GM13977 (cell line): ENCODE data around the gene ERGIC1.

Source experiments
- DNase-seq: peaks from one replicate; pipeline ENCODE4 v3.0.0; 2012; ENCODE audit warnings: low spot score
- in situ Hi-C: fragments of 300-500 bp; cut with MboI; formaldehyde crosslinking; loops from one replicate; pipeline ENCODE4 v1.12.0; 2022; ENCODE audit warnings: low sequenced_read_pairs, low pct_unique_long_range_greater_than_20kb, mixed read lengths, inconsistent platforms; ENCODE audit not compliant: unreplicated experiment
- TF ChIP-seq, protein P1 (sequence below): IDR thresholded peaks from 2 replicates; pipeline ENCODE4 v1.5.1; 2012; ENCODE audit warnings: mild to moderate bottlenecking, control low read depth; ENCODE audit not compliant: insufficient read depth; ENCODE audit errors: extremely low read depth, missing control alignments

ERGIC1 gene

DNA sequence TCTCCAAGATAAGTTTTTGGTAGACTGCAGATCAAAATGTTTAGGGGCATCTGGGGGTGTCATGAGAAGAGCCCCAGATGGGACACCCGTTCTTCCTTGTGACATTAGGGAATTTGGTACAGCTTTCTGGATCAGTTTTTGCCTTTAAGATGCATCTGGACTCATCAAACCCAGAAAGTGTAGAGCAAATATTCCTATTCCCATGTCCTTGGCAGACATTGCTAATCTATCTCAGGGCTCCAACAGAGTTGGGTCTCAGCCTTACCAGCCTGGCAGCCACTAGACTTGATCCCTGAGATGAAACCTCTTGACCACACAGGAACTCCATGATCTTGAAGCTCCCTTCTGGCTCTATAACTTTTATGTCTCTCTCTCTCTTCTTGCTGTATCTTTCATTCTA lies 35.6 kb downstream of the ERGIC1 start:
- TF ChIP-seq, protein P1, sequence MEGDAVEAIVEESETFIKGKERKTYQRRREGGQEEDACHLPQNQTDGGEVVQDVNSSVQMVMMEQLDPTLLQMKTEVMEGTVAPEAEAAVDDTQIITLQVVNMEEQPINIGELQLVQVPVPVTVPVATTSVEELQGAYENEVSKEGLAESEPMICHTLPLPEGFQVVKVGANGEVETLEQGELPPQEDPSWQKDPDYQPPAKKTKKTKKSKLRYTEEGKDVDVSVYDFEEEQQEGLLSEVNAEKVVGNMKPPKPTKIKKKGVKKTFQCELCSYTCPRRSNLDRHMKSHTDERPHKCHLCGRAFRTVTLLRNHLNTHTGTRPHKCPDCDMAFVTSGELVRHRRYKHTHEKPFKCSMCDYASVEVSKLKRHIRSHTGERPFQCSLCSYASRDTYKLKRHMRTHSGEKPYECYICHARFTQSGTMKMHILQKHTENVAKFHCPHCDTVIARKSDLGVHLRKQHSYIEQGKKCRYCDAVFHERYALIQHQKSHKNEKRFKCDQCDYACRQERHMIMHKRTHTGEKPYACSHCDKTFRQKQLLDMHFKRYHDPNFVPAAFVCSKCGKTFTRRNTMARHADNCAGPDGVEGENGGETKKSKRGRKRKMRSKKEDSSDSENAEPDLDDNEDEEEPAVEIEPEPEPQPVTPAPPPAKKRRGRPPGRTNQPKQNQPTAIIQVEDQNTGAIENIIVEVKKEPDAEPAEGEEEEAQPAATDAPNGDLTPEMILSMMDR = no peak
- in situ Hi-C loops = no loop called here
- DNase-seq = no peak

DNA sequence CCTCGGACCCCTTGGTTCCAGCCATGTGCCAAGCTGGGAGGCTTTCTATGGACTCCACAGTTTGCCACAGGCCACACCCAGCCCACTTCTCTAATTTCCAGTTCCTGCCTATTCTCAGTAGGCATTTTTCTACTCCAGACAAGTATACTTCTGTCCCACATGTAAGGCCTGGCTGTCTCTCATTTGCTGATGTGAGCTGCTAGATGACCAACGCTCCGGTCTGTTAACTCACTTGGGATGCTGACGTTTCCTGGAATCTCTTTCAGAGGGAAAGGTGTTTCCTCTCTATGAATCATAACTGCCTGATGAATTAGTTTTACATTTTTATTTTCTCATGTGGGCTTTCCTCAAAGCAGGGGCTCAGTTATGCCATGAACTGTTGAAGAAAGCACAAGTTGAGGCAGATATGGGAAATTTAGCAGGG lies 36.3 kb downstream of the ERGIC1 start:
- in situ Hi-C loops = no loop called here
- DNase-seq = no peak
- TF ChIP-seq, protein P1 = no peak

DNA sequence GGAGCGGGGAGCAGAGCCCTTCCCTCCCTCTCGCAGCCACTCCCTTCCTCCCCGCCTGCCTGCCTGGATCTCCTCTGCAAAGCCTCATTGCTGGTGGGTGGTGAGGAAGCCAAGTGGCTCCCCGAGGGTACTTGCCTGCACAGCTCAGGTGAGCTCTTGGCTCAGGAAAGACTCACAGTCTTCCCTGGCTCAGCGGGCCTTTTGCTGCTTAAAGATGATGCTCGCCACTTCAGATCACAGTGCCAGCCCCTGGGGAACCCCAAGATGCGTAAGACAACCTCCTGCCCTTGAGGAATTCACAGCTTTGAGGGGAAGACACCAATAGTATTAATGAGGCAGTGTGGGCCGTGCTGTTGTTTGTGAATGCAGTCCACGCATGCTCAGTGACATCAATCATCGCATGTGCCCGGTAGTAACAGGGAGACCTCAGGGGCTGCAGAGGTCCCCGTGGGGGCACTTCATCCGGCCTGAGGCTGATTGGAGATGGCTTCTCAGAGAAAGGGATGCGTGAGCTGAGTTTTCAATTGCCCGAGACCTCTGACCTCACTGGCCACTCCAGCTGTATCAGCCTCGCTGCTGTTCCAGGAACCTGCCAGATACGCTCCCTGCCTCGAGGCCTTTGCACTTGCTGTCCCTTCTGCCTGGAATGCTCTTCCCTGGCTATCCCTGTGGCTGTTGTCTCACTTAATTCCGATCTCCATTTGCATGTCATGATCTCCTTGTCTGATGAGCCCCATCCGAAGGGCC lies 36.8 kb downstream of the ERGIC1 start:
- TF ChIP-seq, protein P1 = no peak
- in situ Hi-C loops = no loop called here
- no peak for DNase-seq

DNA sequence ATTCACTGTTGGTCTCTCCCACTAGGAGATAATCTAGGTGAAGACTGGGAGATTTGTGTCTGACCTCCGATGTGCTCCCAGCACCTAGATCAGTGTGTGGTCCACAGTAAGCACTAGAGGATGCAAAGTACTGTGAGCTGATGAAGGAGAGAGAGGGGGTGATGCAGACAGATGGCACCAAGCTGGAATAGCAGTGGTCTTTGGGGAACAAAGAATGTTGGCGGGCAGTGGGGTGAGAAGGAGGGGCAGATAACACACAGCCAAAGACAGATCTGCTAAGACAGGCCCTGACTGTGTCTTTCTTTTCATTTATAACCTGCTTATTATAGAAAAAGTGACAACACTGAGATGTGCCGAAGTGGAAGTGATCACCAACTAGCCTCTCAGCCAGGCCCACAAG lies 37.5 kb downstream of the ERGIC1 start:
- in situ Hi-C loops = no loop called here
- no peak for DNase-seq
- TF ChIP-seq, protein P1 = no peak

DNA sequence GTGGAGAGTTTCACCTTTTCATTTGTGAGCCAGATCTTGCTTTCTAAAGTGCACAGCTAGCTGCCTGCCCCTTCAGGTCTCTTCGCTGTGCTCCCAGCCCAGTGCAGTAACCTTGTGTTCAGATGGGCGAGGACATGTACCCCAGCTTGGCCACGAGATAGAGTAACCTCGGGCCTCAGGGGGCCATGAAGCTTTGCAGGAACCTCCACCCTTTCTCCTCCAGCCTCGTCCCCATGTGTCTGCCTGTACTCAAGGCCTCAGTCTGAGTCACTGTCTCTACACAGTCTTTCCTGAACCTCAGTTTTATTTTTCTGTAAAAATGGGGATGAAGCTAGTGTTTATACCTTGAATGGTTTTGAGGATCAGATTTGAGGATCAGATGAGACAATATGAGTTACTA lies 37.9 kb downstream of the ERGIC1 start:
- TF ChIP-seq, protein P1 = no peak
- DNase-seq = no peak
- in situ Hi-C loops = no loop called here

DNA sequence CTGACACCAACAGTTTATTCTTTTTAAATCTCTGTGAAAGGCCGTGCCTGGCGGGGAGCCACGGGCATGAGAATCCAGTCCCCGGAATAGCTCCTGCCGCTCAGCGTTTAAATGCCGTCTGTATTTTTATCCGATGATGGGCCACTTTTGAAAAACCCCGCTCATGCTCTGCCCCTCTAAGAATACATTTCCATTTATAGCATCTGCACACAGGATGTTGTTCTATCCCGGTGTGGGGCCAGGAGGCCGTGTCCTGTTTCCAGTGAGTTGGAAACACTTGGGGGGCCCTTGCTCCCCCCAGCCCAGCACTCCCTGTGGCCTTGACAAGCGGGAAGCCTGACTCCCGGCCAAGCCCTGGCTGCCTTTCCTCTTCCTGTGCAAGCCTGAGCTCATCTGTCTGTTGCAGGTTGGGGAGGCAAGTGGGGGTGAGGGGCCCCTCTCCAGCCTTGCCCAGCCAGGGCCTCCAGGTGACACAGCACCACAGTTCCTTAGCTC lies 39.0 kb downstream of the ERGIC1 start:
- TF ChIP-seq, protein P1 = no peak
- in situ Hi-C loops = no loop called here
- no peak for DNase-seq
